ENCODE measurements around the gene IRS1.

Gene IRS1

GRCh38 chr2:226755631-226756030 lies 44.0 kb downstream of the IRS1 start:
- no peak for DNase-seq (ENCODE audit: low read depth in 2 of 2)

- no peak for DNase-seq (ENCODE audit: low read depth in 2 of 2)
These were observed 44.6 kb downstream of the IRS1 start for GRCh38 chr2:226754821-226755604.

DNA sequence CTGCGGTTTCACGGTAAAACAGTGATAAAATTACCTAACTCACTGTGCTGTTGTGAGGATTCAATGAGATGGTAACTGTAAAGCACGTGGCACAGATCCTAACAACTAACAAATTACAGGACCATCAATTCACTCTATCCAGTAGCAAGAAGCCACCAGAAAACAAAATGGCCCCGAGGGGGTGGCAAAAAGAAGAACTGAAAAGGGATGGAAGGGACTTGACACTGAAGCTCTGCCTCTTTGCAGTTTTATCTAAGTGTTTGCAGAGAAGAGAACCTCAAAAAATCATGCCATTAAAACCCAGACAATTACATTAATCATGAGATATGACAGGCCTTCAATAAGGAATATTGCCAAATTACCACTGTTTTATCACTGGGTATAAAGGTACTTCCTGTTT lies 46.7 kb downstream of the IRS1 start:
- DNase-seq (ENCODE audit: low read depth in 2 of 2) = no peak

DNA sequence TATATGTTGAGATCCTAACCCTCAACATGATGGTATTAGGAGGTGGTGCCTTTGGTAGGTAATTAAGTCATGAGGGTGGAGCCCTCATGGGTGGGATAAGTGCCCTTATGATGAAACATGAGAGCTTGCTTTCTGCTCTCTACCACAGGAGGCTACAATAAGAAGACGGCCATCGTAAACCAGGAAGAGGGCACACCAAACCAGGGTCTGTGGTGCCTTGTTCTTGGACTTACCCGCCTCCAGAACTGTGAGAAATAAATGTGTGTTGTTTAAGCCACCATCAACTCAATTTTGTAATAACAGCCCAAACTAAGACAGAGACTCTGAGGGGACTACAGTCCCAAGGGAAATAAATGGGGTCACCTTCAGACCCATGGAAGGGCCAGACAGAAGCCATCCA lies 52.3 kb downstream of the IRS1 start:
- DNase-seq (ENCODE audit: low read depth in 2 of 2) = no peak

DNA sequence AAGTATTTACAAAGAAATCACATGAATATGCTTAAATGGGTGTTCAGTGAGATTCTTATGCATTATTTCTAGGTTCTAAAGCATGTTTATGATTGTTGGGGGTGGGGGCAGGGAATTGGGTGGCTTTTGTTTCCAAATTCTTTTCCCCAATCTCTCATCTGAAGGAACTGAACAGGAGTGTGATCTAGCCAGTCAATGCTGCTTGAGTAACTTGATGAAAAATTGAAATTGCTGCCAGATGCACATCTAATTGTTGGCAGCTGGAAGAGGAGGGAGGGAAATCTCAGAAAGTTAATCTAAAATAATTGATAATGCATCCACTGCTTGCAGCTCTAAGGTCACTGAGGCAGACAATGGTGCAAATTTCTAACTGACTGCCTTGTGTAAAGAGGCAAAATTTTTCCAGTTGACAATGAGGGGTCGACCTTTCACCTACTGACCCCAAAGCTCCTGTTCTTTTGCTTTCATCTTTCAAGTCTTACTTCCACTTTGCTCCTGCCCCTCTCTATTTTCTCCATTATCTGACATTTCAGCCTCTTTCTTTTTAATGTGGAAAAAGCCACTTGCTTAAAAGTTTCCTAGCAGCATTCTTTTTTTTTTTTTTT lies 53.3 kb downstream of the IRS1 start:
- DNase-seq (ENCODE audit: low read depth in 2 of 2) = no peak

DNA sequence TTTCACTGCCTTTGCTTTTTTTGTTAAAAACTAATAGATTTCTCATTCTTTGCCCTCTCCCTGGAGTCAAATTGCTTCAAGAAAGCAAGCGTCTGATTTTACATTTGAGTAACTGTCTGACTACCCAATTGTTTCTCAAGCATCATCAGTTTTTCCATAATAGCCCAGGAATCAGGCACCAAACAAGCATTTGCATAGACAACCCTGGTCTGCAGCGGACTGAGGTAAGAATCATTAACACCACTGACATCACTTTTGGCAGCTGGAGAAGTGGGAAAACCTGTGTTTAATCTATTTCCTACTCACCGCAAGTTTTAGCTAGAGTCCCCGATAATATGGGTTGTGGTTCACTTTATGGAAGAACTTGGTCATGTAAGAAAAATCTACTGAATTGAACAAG lies 55.7 kb downstream of the IRS1 start:
- no peak for DNase-seq (ENCODE audit: low read depth in 2 of 2)

GRCh38 chr2:226742347-226742746 lies 57.3 kb downstream of the IRS1 start:
- no peak for DNase-seq (ENCODE audit: low read depth in 2 of 2)

- no peak for DNase-seq (ENCODE audit: low read depth in 2 of 2)
These were observed 59.5 kb downstream of the IRS1 start for GRCh38 chr2:226740039-226740648.

- no peak for DNase-seq (ENCODE audit: low read depth in 2 of 2)
These were observed 60.0 kb downstream of the IRS1 start for GRCh38 chr2:226739545-226740030.

DNA sequence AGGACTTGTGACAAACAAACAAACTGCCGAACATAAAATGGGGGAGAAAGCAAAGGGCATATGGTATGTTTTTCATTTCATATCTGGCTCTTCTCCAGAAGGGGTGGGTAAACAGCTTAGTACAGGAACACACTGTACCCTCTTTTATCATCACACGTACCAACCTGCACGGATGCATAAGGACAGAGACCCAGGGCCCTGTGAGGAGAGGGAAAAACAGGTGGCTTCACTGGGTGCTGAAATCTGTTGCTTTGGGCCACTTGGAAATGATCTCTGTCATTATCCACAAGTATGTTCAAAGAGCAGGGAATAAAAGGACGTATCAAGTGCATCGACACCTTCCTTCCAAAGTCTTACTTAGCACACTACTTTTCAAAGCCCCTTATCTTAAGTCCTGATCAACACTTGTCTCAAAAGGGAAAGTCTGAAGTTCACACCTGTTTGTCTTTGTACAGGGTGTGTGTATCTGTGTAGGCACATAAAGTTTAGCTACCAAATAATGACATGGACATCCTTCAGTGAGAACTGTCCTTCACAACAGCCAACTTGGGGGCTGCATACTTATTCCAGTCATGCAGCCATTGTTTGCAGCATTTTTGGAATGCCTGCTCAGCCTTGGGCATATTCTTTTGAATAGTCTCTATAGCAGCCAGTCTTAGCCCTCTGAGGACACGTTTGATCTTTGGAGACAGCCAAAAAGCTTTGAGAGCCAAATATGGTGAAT lies 60.6 kb downstream of the IRS1 start:
- no peak for DNase-seq (ENCODE audit: low read depth in 2 of 2)

GRCh38 chr2:226738191-226738820 lies 61.3 kb downstream of the IRS1 start:
- DNase-seq (ENCODE audit: low read depth in 2 of 2) = no peak

GRCh38 chr2:226736382-226736781 lies 63.2 kb downstream of the IRS1 start:
- DNase-seq (ENCODE audit: low read depth in 2 of 2) = no peak

DNA sequence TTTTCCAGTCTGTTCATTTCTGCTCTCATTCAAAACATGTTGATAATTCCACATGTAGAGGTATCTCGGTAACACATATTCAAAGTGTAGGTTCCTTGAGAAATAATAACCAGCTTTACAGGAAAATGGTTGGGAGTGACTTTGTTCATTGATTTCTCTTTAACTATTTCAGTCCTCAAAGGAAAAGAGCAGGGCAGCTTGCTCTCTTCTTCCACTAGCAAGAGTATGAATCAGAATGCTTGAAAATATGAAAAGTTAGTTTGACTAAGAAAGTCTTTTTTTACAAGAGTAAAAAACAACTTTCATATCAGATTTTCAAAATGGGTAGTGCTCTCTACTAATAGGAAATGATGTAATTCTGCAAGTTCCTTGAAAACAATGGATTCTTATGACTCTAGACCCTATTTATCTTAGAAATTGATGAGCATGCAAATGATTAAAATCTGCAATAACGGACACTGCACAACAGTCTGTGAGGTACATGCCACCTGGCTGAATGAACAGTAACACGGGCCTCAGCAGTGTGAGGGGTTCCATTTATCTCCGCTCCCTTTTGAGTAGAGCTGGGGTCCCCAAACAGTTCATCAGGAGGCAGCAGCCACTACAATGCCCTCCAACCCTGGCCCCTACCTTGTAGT lies 65.6 kb downstream of the IRS1 start:
- no peak for DNase-seq (ENCODE audit: low read depth in 2 of 2)

GRCh38 chr2:226733189-226733858 lies 66.3 kb downstream of the IRS1 start:
- DNase-seq (ENCODE audit: low read depth in 2 of 2) = no peak

DNA sequence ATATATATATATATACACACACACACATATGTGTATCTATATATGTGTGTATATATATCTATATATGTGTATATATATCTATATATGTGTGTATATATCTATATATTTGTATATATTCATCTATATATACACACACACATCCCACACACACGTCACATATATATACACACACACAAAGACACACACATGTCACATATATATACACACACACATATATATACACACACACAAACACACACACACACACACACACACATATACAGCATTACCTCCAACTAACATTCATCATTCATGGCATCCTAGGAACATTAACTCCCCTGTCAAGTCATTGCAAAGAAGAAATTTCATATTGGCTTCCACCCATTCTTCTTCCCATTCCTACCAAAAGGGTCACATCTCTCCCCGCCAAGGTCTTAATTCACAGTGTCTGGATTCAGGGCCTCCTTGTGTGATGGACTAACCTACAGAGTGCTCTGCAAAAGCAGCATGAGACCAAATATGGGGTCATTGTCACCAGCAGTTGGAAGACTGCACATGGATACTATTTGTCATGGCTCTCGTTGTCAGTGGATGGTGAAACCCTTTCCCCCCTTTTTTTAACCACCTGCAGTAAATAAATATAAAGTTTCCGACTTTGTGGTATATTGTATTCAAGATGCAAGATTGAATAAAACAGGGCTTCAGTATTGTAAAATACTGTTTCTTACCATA lies 67.0 kb downstream of the IRS1 start:
- no peak for DNase-seq (ENCODE audit: low read depth in 2 of 2)

DNA sequence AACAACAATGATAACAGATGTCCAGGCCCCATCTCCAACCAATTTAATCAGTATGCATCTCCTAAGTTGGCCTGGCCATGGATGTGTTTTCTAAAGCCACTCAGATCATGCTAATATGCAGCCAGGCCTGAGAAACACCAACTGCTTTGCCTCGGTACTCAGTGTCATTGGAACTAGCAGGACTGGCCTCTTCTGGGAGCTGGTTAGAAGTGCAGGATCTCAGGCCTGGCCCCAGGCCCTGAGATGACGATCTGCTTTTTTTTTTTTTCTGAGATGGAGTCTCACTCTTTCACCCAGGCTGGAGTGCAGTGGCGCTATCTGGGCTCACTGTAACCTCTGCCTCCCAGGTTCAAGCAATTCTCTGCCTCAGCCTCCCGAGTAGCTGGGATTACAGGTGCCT lies 69.1 kb downstream of the IRS1 start:
- no peak for DNase-seq (ENCODE audit: low read depth in 2 of 2)

DNA sequence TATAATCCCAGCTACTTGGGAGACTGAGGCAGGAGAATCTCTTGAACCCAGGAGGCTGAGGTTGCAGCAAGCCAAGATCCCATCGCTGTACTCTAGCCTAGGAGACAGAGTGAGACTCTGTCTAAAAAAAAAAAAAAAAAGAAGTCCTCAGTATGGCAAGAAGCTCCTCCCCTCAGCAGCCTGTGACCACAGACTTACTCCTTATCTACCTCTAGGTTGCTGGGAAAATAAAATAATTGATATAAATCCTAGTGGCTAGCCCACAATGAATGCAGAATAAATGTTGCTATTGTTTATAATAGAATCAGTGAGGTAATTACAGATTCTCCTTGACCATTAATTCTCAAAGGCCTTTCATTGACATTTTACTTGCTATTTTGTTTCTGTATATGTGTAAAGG lies 70.6 kb downstream of the IRS1 start:
- DNase-seq (ENCODE audit: low read depth in 2 of 2) = no peak

DNA sequence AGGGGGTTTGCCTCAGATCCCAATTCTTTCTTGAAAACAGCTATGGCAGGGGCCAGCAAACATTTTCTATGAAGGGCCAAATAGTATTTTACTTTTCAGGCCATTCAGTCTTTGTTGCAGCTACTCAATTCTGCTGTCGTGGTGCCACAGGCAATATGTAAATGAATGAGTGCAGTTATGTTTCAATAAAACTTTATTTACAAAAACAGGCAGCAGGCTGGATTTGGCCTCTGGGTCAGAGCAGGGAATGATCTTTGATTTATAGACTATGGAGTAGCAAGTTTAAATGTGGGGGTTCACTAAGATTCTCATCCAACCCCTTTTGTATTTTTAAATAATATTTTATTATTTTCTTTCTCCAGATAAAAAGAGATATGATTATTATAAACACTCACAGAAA lies 72.4 kb downstream of the IRS1 start:
- no peak for DNase-seq (ENCODE audit: low read depth in 2 of 2)

DNA sequence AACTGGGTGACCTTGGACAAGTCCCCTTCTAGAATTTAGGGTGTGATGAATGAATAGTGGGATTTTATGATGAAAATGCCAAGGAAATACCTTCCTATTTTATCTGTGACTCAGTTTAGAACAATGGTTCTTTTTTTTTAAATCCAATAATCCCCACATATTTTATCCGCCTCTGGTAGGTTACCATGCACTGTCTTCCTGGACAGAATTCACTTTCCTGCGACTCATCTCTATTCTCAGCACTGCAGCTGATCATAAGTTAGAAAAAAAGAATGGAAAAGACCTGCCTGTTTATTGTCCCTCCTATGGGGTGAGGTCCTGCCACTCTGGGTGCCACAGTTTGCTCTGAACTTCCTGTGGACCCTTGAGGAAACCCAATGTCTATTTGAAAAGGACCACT lies 73.1 kb downstream of the IRS1 start:
- no peak for DNase-seq (ENCODE audit: low read depth in 2 of 2)
